Suprapubic skin (tissue), 4 donors: ENCODE measurements around the gene AGRP. TPM values are rescaled to one million over a fixed set of nuclear protein-coding genes. Genes with fewer than 3 reads are reported as not detected.

Experiments
- DNase-seq, 2 donors: peaks; one replicate each; pipeline ENCODE4 v3.0.0-alpha.2; 2019; ENCODE audit warnings: low spot score in 2 of 2
- H3K27ac ChIP-seq: fragments of 200-600 bp; sonication (generic); one replicate; pipeline ENCODE4 v1.5.1; 2019
- H3K27me3 ChIP-seq: fragments of 200-600 bp; sonication (generic); one replicate; pipeline ENCODE4 v1.5.1; 2019
- H3K36me3 ChIP-seq: fragments of 200-600 bp; sonication (generic); one replicate; pipeline ENCODE4 v1.5.1; 2019
- H3K4me1 ChIP-seq: fragments of 200-600 bp; sonication (generic); one replicate; pipeline ENCODE4 v1.5.1; 2019
- H3K4me3 ChIP-seq: fragments of 200-600 bp; sonication (generic); one replicate; pipeline ENCODE4 v1.5.1; 2019; ENCODE audit warnings: mild to moderate bottlenecking
- H3K9me3 ChIP-seq: fragments of 200-600 bp; sonication (generic); one replicate; pipeline ENCODE4 v1.5.1; 2019
- CTCF ChIP-seq, 2 donors: fragments of 200-600 bp in 1 of 2; fragments of 450-650 bp in 1 of 2; sonication (generic) in 1 of 2; IDR thresholded peaks; one replicate each; pipeline ENCODE4 v1.5.1; 2016 to 2019; ENCODE audit warnings: antibody characterized with exemption in 2 of 2, mild to moderate bottlenecking in 1 of 2, moderate library complexity in 1 of 2
- EP300 ChIP-seq: sonication (generic); formaldehyde crosslinking; IDR thresholded peaks from one replicate; pipeline ENCODE4 v1.6.1; 2017; ENCODE audit warnings: antibody characterized with exemption
- POLR2A ChIP-seq, 2 donors: fragments of 450-650 bp; IDR thresholded peaks; one replicate each; pipeline ENCODE4 v1.6.1; 2017; ENCODE audit warnings: antibody characterized with exemption in 2 of 2, mild to moderate bottlenecking in 2 of 2, moderate library complexity in 2 of 2
- POLR2AphosphoS5 ChIP-seq, 3 donors: sonication (generic); formaldehyde crosslinking; IDR thresholded peaks; one replicate each; pipeline ENCODE4 v1.6.1; 2017; ENCODE audit warnings: antibody characterized with exemption in 3 of 3
- WGBS: methylation state at CpG from one replicate; pipeline ENCODE4 v1.1.5; 2018; 5-methylcytosine and 5-hydroxymethylcytosine counted together
- total RNA-seq, 4 donors: library from RNA; depleted of rRNA; stranded (reverse); fragments of >200 nt; gene quantifications; one replicate each; pipeline ENCODE4 v1.1.0, GENCODE V29; 2016

The AGRP gene
- total RNA-seq, 4 donors from 2014 or later, result not detected

- Histone ChIP-seq H3K9me3 (no peaks in the 10 kb centered on the region), H3K4me3 (no peak overlapping the region), H3K27ac (no peak overlapping the region), H3K36me3 (no peaks in the 10 kb centered on the region), H3K4me1 (peaks cover 9% of the 10 kb centered on the region), H3K27me3 (no peaks in the 10 kb centered on the region)
- no peak for DNase-seq
- TF ChIP-seq EP300 (no peak), POLR2A (IDR thresholded peaks at IDR 0.05) (no peak), CTCF (IDR thresholded peaks at IDR 0.05) (no peak), POLR2AphosphoS5 (IDR thresholded peaks at IDR 0.05) (no peak)
- WGBS, result 84% methylated on average over 4 of the region's 4 CpGs
Measured at GRCh38 chr16:67509016-67509415, 25.7 kb upstream of the AGRP start.

GRCh38 chr16:67506468-67506867 is 23.1 kb upstream of the AGRP start:
- Histone ChIP-seq H3K27me3 (no peaks in the 10 kb centered on the region), H3K4me3 (no peak overlapping the region), H3K27ac (no peak overlapping the region), H3K9me3 (no peaks in the 10 kb centered on the region), H3K4me1 (peaks cover 14% of the 10 kb centered on the region), H3K36me3 (no peaks in the 10 kb centered on the region)
- TF ChIP-seq CTCF (IDR thresholded peaks at IDR 0.05) (no peak), EP300 (no peak), POLR2AphosphoS5 (IDR thresholded peaks at IDR 0.05) (no peak), POLR2A (IDR thresholded peaks at IDR 0.05) (no peak)
- WGBS, result 76% methylated on average over 8 of the region's 8 CpGs
- DNase-seq, result no peak

- Histone ChIP-seq H3K9me3 (no peaks in the 10 kb centered on the region), H3K27ac (peak overlapping the region; percentile 61), H3K27me3 (no peaks in the 10 kb centered on the region), H3K4me1 (peaks cover 16% of the 10 kb centered on the region), H3K4me3 (no peak overlapping the region), H3K36me3 (no peaks in the 10 kb centered on the region)
- DNase-seq, result peak in 1 of 2 donors; percentile 82
- TF ChIP-seq POLR2A (IDR thresholded peaks at IDR 0.05) (no peak), CTCF (IDR thresholded peaks at IDR 0.05) (no peak), POLR2AphosphoS5 (IDR thresholded peaks at IDR 0.05) (peak in 1 of 3 donors; percentile 29)
- 60% methylated on average over 9 of the region's 9 CpGs for WGBS
Measured at GRCh38 chr16:67504031-67505021, 21.0 kb upstream of the AGRP start.

GRCh38 chr16:67499106-67499505 is 15.8 kb upstream of the AGRP start:
- 64% methylated on average over 2 of the region's 4 CpGs for WGBS
- H3K36me3 ChIP-seq, result no peaks in the 10 kb centered on the region
- H3K9me3 ChIP-seq, result no peaks in the 10 kb centered on the region
- no peaks in the 10 kb centered on the region for H3K27me3 ChIP-seq
- DNase-seq, result no peak
- H3K4me3 ChIP-seq, result no peak overlapping the region
- peaks cover 9% of the 10 kb centered on the region for H3K4me1 ChIP-seq
- peak overlapping the region; percentile 30 for H3K27ac ChIP-seq
- TF ChIP-seq EP300, result no peak
- no peak for TF ChIP-seq POLR2A (IDR thresholded peaks at IDR 0.05)
- TF ChIP-seq POLR2AphosphoS5 (IDR thresholded peaks at IDR 0.05), result no peak
- TF ChIP-seq CTCF (IDR thresholded peaks at IDR 0.05), result no peak

GRCh38 chr16:67490335-67491096 is 7.2 kb upstream of the AGRP start:
- DNase-seq, result no peak
- peaks cover under 1% of the 10 kb centered on the region for H3K36me3 ChIP-seq
- peaks cover 13% of the 10 kb centered on the region for H3K4me1 ChIP-seq
- no peaks in the 10 kb centered on the region for H3K9me3 ChIP-seq
- 86% methylated on average over 8 of the region's 8 CpGs for WGBS
- no peaks in the 10 kb centered on the region for H3K27me3 ChIP-seq
- no peak overlapping the region for H3K4me3 ChIP-seq
- no peak for TF ChIP-seq POLR2A (IDR thresholded peaks at IDR 0.05)
- TF ChIP-seq EP300, result no peak
- TF ChIP-seq POLR2AphosphoS5 (IDR thresholded peaks at IDR 0.05), result no peak
- TF ChIP-seq CTCF (IDR thresholded peaks at IDR 0.05), result no peak
- no peak overlapping the region for H3K27ac ChIP-seq
